NCI-H1048 (cell line): ENCODE results near the gene BDKRB2.

Experiments used
- DNase-seq: peaks from one replicate; lab custom pipeline; 2025; lab: John Stamatoyannopoulos, UW

BDKRB2 gene

GRCh38 chr14:96176811-96177211 is 27.8 kb upstream of the BDKRB2 start:
- DNase-seq, result no peak

- DNase-seq, result no peak
Measured at GRCh38 chr14:96177766-96178375, 26.8 kb upstream of the BDKRB2 start.

GRCh38 chr14:96178461-96179321 is 25.9 kb upstream of the BDKRB2 start:
- DNase-seq, result no peak

- DNase-seq, result no peak
Measured at GRCh38 chr14:96180043-96180874, 24.4 kb upstream of the BDKRB2 start.

- DNase-seq, result no peak
Measured at GRCh38 chr14:96181186-96182056, 23.2 kb upstream of the BDKRB2 start.

GRCh38 chr14:96182546-96182945 is 22.1 kb upstream of the BDKRB2 start:
- no peak for DNase-seq

GRCh38 chr14:96184737-96185136 is 19.9 kb upstream of the BDKRB2 start:
- DNase-seq, result no peak

GRCh38 chr14:96187216-96188031 is 17.2 kb upstream of the BDKRB2 start:
- no peak for DNase-seq

GRCh38 chr14:96189281-96189711 is 15.3 kb upstream of the BDKRB2 start:
- DNase-seq, result no peak

GRCh38 chr14:96191353-96191752 is 13.3 kb upstream of the BDKRB2 start:
- no peak for DNase-seq

GRCh38 chr14:96191841-96192462 is 12.7 kb upstream of the BDKRB2 start:
- DNase-seq, result no peak

GRCh38 chr14:96192975-96193805 is 11.4 kb upstream of the BDKRB2 start:
- no peak for DNase-seq

- no peak for DNase-seq
Measured at GRCh38 chr14:96194262-96194656, 10.4 kb upstream of the BDKRB2 start.

- no peak for DNase-seq
Measured at GRCh38 chr14:96194657-96195431, 9.8 kb upstream of the BDKRB2 start.

GRCh38 chr14:96195441-96196081 is 9.1 kb upstream of the BDKRB2 start:
- no peak for DNase-seq

- DNase-seq, result no peak
Measured at GRCh38 chr14:96197163-96197852, 7.3 kb upstream of the BDKRB2 start.

GRCh38 chr14:96197969-96198368 is 6.7 kb upstream of the BDKRB2 start:
- no peak for DNase-seq
